Activated naive CD4-positive, alpha-beta T cell treated with anti-CD3 and anti-CD28 coated beads, Interleukin-2, amount 50 U/mL, for 72 hours (primary cell): Measurements from ENCODE around the gene APIP. TPM values are rescaled to one million over a fixed set of nuclear protein-coding genes. Genes with fewer than 3 reads are reported as not detected.

Experiments
- ATAC-seq, 2 donors: fragments of 150-1000 bp; cut with Tn5 transposase; 2 replicates each; pipeline ENCODE4 v1.10.0; 2021; ENCODE audit warnings: mild to moderate bottlenecking in 2 of 2, moderate library complexity in 2 of 2
- DNase-seq, 2 donors: peaks; one replicate each; pipeline ENCODE4 v3.0.0; 2021 to 2022; ENCODE audit warnings: low spot score in 2 of 2
- H3K27ac Mint-ChIP-seq, 2 donors: one replicate each; pipeline ENCODE4 v1.8.0; 2022; ENCODE audit warnings: mild to moderate bottlenecking in 2 of 2, mixed read lengths in 2 of 2
- H3K36me3 Mint-ChIP-seq, 2 donors: one replicate each; pipeline ENCODE4 v1.8.0; 2022; ENCODE audit warnings: mixed read lengths in 2 of 2
- H3K9me3 Mint-ChIP-seq, 2 donors: one replicate each; pipeline ENCODE4 v1.8.0; 2022; ENCODE audit warnings: mixed read lengths in 2 of 2
- total RNA-seq, 2 donors: library from RNA; stranded (reverse); gene quantifications; one replicate each; pipeline ENCODE4 v1.2.3, GENCODE V29; 2022

The APIP gene
- total RNA-seq, 2 donors from 2014 or later: 29.4 to 30.1 TPM

DNA sequence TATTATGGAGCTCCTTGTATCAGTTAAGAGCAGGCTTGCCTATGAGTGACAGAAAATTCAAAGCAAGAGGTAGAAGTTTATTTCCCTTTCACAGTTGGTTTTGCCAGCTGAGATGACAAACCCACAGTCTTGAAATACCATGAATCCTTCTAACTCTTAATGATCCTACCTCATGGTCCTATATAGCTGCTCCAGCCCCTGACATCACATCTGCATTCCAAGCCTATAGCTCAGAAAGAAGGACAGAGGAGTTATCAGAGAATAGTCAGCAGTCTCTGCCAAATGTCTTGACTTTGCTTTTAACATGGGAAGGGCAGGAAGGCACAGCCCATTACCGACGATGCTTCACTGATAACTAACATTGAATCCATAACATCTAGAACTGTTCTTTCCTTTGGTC lies 76.2 kb downstream of the APIP start:
- H3K9me3 Mint-ChIP-seq: no peaks in the 10 kb centered on the region
- H3K36me3 Mint-ChIP-seq: no peaks in the 10 kb centered on the region
- DNase-seq (no peak), ATAC-seq (no peak)
- H3K27ac Mint-ChIP-seq: no peak overlapping the region

DNA sequence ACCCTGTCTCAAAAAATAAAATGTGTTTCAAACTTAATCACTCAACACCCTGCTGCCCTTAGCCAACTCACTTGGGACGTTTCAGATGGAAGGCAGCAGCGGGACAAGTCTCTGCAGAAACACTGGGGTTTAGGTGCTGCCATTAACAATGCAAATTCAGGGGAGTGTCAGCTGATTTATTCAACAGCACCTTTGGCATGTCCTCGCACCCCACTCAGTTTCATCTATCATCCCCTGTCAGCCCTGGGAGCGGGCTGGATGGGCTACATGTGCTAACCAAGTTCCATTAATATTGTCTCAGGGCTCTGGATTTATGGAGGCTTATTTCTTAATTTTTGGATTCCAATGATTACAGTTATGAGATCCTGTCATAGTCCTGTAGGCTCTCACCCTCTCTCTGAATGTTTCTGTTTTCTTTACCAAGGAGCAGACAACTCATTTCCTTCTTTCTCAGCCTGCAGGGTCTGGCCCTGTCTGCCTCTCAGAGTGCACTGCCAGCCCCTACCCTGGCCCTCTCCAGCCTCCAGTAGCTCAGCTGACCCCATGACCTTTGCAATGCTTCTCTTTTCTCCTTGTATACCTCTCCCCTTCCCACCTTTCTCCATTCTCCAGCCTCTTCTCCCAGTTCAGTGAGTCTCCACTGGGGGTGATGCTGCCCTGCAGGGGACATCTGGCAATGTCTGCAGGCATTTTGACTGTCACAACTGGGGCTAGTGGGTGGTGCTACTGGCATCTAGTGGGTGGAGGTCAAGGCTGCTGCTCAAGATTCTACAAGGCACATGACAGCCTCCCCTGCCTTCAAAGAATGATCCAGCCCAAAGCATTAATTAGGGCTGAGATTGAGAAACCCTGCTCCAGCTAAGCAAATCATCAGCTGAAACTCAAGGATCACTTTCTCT lies 79.0 kb downstream of the APIP start:
- no peak for DNase-seq
- Mint-ChIP-seq H3K9me3 (no peaks in the 10 kb centered on the region), H3K27ac (no peak overlapping the region), H3K36me3 (no peaks in the 10 kb centered on the region)
- ATAC-seq: no peak

DNA sequence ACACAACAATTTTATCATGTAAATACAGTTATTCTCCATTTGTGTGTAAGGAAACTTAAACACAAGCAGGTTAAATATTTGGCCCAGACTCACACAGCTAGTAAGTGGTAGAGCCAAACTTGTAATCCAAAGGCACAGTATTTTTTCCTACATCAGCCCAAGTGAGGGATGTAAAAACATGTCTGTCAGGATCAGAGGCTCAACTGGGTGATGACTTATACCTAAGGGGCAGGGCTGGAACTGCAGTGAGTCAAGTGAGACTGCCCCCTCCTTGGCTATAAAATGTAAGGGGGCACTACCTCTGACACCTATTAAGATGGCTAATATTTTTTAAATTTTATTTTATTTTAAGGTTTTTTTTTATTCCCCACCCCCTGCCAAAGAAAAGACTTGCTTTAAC lies 82.6 kb downstream of the APIP start:
- DNase-seq: no peak
- Mint-ChIP-seq H3K36me3 (no peaks in the 10 kb centered on the region), H3K27ac (no peak overlapping the region), H3K9me3 (no peaks in the 10 kb centered on the region)
- no peak for ATAC-seq

Other genes with a start within 250 kb of the APIP start
- 10 to 100 TPM; 32.7 to 34.6 TPM for gene PDHX, start 239 bp upstream of the APIP start, total RNA-seq
- 100 to 1,000 TPM; 321 to 381 TPM for gene CD44, start 222.8 kb upstream of the APIP start, total RNA-seq